D341Med (cell line): ENCODE data around the gene KRT85.

Source experiments
- DNase-seq: peaks from one replicate; pipeline ENCODE4 v3.0.0; 2012; ENCODE audit warnings: low spot score

Gene KRT85

DNA sequence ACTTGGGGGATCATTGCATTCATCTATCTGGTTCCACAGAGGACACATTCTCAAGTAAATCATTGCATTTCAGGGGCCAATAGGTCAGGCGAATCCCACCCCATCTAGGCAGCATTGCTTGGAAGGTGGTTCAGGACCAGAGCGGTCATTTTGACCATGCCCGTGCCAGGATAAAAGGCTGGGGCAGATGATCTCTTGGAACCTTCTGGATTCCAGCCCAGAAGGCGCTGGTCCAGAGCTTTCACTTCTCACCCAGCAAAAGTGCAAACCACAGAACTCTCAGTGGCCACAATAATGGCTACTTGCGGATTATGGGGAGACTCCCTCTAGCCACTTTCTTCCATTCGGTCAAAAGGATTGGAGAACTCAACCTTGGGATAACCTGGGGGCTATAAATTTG, 595 bp upstream of the KRT85 start:
- no peak for DNase-seq

DNA sequence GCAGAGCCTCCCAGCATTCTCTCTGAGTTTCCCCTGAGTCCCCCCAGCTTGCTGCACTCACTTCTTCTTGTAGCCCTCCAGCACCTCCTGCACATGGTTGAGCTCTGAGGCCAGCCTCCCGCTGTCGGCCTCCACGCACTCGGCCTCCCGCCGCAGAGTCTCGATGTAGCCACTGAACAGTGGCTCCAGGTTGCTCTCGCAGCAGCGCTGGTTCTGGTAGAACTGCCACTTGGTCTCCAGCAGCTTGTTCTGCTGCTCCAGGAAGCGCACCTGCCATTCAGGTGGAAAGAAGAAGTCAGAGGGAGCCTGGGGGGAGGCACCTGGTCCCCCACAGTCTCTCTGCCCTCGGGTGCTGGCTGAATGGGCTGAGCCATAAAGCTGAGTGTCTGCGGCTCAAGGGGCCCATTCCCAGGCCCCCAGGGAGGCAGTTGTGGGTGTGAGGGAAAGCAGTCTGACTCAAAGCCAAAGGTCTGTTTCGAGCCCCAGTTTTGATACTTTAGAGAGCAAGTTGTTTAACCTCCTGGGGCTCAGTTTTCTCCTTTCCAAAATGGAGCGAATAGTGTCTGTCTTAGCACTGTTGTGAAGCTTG, 2.3 kb downstream of the KRT85 start:
- DNase-seq = no peak

DNA sequence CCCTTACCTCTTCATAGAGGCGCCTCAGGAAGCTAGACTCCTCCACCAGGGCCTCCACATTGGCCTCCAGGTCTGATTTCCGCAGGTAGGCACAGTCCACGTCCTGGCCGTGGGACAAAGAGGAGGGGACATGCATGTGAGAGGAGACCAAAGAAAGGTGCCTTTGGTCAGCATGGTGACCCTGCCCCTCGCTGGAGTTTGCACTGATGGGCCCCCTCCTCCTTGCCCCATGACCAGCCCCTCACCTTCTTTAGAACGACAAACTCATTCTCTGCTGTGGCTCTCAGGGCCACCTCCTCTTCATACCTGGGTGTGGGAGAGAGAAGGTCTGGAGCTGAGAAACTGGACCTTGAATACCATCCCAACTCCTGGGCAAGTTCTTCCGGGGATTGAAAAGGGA, 3.2 kb downstream of the KRT85 start:
- DNase-seq = no peak

DNA sequence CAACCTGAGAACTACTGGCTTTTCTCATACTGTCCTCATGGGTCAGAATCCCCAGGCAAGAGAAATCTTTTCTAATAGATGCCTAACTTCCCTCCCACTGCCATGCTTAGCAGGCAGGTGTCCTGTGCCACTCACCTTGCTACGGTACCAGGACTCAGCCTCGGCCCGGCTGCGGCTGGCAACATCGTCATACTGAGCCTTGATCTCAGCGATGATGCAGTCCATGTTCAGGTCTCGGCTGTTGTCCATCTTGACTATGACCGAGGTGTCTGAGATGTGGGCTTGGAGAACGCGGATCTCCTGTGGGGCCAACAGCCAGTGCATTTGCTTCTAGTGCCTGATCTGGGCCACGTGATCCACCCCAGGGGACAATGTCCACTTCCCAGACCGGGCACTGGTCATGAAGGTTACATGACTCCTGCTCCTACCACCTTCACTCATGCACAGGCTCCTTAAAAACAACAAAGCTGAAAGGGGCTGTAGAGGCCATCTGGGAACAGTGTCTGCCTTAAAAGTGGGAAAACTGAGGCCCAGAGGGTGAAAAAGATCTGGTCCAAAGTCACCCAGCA, 4.1 kb downstream of the KRT85 start:
- DNase-seq = no peak

DNA sequence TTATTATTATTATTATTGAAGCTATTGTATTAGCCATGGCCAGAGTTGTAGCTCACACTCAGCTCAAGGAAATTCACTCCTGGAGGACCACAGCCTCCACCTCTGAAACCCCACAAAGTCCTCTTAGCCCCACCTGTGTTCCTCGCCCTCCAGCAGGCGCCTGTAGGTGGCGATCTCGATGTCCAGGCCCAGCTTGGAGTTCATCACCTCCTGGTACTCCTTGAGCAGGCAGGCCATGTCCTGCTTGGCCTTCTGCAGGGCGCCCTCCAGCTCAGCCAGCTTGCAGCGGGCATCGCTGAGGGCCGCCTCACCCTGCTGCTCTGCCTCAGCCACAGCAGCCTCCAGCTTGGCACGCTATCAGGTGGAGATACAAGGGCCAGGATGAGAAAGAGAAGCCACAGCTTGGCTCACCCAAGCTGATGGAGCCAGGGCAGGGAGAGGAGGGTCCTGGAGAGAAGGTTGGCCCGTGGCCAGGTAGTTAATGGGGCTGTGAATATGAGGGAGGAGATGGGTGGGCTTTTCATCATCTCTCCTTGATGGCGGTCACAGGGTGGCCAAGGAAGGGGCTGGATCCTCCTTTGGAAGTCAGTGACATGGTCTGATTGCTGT, 5.1 kb downstream of the KRT85 start:
- DNase-seq = no peak

DNA sequence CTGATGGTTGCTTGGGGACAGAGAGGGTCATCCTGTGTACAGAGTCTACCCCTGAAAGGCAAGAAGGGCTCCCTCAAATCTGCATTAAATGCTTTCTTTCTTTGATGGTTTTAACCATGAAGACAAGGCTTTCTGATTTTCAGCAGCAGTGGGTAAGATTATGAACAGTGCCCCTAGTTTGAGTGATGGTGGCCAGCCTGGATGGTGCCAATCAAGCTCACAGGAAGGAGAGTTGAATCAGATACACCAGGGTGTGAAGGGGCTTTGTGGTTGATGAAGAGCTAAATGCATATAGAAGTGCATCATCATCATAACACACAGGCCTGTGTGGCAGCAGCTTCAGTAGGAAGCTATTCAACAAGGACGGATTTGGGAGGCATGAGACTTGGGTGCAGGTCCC, 5.7 kb downstream of the KRT85 start:
- DNase-seq = no peak

DNA sequence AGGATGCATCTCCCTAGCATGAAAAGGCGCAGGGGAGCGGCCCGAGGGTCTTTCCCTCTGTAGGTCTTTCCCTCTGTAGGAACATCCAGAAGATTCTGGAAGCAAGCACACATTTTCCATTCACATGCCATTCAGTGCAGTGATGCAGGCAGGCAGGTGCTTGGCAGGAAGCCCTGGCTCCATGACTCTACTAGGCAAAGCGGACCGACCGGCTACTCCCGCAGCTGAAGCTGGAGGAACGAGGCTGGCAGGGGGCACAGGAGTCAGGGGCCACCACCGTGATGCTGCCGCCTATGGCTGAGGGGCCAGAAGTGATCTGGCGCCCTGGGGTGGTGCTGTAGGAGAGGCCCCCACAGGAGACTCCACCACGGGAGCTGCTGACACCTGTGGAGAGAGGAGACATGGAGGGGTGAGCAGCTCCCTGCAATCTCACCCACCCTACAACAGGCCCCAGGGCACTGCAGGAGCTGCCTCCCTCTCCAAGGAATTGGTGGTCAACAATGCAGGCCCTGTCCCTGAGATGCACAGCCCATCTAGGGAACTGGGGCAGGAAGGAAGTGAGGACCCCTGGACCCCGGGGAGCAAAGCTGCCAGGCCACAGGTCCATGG, 6.5 kb downstream of the KRT85 start:
- no peak for DNase-seq

DNA sequence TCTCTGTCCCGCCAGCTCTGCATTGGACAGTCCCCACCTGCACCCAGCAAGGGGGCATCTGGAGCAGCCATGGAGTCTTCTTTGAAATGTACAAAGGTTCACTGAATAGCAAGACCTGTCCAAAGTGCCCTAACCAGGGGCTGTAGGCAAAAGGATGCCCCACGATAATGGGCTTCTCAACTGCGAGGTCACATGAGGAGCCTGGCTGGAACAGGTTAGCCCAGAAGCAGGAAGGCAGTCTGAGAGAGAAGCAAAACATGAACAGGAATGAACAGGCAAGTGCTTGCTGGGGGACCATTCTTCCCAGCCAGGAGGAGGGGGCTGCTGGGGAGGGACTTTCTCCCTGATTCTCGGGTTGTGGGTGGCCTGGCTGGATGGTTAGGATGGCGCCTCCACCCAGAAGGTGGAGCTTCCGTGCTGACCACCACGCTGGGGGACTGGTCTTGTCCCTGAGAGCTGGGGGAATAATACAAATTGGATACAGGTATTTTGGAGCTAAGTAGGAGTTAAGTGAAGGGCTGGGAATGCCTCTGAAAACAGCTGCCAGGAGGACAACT, 7.1 kb downstream of the KRT85 start:
- DNase-seq = no peak

DNA sequence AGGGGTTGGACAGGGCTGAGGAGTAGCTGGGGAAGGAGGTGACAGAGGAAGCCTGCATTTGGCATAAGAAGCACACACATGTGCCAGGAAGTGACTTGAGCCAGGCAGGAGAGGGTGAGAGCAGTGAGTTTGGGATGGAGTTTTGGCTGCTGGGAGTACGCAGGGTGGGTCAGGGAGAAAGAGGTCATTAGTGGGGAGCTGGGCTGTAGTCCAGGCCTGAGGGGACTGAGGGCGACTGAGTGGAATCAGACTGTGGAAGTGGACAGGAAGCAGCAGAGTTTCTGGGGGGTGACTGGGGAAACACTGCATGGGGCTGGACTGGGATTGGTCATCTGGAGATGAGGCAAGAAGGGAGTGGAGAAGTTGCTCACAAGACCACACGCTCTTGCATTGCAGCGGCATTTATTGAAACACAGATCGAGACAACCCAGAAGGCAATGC, 7.6 kb downstream of the KRT85 start:
- no peak for DNase-seq

DNA sequence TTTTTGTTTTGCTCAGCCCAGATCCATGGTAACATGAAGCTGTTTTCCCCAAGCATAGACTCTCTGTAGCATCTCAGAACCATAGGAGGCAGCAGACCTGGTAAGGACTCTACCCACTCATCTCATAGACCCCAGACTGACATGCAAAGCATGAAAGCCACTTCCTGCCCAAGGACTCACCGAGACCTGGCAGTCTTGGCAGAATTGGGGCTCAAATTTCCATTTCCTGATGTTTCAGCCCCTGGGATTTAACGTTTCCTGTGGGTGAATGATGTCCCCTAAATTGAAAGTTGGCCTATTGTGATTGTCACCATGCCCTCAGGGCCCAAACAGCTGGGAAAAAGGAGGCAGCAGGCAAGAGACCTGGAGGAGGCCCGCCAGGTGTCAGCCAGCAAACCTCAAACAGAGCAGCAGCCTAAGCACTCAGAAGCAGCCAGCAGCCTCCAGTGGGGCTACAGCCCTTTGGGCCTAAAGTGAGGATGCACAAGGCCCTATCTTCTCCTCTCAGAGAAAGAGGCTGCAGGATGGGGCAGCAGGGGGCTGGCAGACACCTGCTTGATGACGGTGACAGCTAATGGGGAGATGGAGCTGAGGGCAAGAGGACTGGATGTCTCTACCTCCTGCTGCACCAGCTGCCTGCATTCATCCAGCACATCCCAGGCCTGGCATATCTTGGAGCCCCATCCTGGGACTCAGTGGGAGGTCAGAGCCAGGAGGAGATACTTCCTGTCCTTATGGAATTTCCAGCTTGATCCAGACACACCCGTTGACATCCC, 8.5 kb downstream of the KRT85 start:
- DNase-seq = no peak

DNA sequence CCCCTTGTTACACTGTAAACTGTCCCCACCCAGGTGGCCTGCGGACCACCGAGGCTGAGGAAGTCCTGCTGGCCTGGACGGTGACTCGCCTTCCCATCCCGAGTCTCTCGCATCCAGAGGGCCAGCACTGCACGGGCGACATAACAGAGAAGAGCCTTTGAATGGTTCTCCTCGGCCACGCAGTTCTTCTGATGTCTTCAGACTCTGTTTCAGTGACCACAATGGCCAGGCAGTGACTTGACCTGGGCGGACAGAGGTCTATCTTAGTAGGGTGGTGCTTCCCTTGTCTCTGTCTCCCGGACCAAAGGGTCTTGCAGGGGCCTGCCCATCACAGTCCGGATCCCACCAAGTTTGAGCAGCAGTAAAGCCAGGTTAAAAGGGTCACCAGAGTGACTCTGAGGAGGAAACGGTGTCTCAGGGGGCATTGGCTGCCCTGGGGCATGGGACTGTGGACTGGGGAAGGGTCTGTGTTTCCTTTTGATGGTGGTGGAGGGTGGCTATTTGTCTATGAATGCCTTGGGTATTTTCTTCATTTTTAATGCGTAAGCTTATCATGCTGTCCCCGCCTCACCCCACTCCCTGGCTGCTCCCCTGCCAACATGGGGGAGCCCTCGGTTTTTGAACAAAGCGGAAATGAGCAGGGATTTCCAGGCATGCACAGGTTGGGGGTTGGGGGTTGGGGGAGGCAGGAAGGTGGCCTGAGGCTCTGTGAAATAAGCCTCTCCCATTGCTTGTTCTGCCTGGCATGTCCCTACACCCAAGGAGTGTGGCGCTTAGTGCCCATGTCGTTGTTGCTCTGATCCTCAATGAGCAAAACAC, 10.3 kb downstream of the KRT85 start:
- DNase-seq = no peak

DNA sequence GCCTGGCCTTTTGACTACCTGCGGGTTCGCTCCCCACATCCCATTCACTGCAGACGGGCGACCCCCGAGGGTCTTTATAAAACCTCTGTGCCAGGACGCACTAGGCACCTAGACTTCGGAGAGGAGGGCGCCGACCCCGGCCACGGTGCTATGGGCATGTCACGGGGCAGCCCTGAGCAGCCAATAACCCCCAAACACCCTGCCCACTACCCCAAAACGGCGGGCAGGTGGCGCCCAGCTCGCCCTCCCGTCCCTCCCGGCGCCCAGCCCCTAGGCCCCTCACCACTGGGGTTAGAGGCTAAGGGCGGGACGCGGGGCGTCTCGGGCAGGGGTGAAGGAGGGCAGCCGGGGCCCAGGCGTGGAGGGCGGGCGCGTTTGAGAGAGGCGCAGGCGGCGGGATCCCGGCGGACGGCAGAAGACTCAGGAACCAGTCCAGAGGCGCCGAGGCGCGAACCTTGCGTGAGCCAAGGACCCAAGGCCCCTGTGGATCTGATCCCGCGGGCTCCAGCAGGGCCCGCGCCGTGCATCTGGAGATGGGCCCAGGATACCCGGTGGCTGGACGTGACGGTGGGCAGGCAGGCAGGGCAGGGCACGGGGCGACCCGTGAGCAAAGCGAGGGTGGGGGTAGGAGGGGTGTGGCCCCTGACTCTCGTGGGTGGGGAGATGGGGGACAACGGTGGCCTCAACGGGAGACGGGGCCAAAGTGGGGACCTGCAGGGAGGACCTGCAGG, 11.1 kb downstream of the KRT85 start:
- DNase-seq = no peak

DNA sequence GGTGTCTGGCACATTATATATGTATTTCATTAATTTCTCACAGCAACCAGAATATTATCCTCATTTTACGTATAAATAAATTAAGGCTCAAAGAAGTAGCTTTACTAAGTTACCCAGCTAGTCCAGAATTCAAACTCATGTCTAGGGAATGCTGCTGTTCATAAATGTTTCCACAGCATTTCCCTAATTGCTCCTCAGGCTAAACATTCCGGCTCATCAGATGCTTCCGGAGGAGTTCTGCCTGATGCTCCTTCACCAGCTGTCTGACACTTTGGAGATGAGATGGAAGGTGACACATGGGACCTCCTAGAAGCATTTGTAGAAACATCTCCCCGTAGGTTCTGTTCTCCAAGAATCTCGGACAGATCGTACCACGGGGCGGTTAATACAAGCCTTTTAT, 12.1 kb downstream of the KRT85 start:
- DNase-seq = no peak

DNA sequence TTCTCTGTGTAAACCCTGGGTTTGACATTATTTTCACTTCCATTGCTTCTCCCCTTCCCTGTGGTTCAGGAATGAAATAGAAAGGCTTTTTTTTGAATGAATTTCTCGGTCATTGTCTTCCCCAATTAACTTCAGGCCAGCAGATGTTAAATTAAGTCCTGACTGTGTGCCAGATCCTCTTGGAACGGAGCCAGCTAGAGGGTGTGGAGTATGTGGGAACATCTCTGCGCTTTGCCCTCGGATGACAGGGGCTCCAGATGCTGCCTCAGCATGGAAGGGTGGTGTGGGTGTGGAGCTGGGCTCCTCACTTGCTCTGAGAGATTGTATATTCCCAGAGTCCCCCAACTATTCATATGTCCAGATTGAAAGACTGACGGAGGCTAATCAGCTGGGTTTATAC, 13.1 kb downstream of the KRT85 start:
- no peak for DNase-seq

DNA sequence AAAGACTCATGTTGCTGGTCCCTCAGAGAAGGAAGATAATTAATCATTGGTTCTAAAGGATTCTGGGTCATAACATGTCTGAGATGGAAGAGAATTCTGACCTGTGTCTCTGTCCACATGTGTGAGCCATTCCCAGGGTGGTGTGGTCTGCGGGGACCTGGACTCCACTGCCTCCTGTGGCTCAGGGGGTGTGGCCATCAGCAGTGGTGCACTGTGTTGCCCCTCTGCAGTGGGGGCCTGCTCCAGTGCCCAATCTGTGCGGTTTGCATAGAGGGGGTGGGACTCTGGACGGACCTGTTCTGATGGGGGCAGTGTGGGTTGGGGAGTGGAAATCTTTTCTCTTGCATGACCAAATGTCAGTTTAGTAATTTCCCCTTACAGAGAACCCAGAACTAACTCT, 13.5 kb downstream of the KRT85 start:
- no peak for DNase-seq

DNA sequence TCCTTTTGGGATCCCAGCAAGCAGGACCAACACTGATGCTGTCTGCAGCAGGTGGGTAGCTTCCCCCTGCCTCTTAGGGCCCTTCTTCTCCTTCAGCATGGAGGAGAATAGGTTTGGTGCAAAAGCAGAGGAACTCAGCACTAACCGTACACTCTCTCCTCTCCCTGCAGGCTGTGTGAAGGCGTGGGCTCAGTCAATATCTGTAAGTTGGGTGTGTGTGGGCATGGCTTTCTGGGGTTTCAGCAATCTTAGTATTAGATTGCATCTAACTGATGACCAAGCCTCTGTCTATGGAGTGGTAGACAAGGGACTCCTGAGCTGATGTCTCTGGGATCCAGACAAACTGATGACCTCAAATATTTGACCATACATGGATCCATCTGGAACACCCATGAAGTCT, 14.3 kb downstream of the KRT85 start:
- no peak for DNase-seq

DNA sequence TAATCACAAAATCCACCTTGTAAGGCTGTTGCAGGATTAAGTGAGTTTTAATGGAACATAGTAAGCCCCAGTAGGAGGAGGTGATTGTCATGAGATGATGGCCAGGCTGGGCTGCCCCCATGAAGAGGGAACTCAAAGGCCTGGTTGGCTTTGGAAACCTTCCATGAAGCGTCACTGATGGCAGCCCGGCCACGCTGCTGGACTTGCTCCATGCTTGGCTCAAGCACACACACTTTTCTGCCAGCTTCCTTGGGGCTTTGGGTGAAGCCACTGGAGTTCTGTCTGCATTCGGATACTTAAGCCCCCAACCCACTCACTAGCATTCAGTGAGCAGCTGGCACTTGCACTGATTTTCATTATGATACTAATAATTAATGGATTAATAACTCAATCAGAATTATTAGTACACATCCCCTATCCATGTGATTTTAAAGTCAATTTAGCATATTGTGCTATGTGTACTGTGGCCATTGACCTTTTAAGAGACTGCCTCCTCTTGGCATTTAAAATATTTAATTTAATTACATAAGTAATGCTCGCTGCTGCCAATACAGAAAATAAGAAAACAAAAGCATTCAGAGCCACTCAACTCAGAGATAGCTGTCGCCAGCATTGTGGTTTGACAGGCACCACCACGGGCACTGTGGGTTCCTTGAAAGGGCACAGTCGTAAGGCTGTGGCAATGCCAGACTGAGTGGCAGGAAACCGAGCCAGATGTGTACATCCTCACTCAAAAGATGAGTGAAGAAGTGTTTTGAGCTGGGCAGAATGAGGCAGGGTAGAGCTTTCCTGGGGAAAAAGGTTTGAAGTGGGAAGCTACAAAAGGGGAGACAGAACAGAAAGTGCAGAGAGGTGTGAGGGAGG, 15.9 kb downstream of the KRT85 start:
- DNase-seq = no peak

DNA sequence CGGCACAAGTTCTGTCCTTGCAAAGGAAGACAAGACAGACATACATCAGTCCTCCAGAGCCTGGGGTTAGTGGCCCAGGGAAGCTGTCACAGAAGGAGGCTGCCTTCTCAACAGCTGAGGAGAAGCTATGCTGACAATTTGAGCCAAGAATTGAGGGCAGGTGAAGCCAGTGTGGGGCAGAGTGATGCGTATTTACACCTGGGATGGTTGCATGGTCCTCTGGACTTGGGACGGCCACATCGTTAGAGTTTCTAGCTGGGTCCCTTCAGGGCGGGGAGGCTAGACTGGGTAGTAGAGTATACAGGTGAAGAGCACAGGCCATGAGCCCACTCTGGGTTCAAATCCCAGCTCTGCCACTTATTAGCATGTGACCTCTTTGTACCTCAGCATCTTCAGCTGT, 16.5 kb downstream of the KRT85 start:
- DNase-seq = no peak

DNA sequence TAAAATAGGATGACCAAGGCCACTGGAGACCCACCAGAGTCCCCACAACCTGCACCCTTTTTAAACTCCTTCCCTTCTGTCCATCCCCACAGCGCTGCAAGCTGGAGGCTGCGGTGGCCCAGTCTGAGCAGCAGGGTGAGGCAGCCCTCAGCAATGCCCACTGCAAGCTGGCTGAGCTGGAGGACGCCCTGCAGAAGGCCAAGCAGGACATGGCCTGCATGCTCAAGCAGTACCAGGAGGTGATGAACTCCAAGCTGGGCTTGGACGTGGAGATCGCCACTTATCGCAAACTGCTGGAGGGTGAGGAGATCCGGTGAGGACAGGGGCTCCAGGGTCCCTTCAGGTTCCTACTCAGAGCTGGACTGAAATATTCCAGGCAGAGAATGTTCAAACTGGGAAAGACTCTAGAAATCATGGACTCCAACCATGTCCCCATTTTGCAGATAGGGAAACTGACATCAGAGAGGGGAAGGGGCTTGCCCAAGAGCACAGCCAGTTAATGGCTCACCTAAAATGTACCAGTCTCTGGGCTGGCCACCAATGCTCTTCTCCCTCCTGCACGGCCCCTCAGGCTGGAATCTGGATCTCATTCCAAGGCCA, 17.2 kb downstream of the KRT85 start:
- no peak for DNase-seq

DNA sequence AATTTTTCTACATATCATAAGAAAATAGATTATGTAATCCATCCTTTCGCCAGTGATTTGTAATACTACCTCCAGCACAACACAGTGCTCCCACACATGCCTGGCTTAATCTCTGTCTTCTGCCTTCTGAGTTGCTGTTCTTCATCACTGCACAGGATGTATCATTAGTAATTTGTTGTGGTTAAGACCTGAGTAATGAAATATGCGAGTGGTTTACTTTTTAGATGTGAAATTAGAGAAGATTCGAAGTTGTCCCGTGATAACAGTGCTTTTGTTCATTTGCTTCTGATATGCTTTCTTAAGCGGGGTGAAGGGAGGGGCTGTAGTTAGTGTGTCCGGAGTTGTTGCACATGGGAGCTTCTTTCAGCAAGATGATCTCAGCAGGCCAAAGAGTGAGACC, 18.1 kb downstream of the KRT85 start:
- no peak for DNase-seq
